GM21423 (cell line): ENCODE data around the gene KDM5C.
A peak's percentile ranks its signal among the peaks of the same experiment; 100 is the strongest.

Experiments used
- ATAC-seq: cut with Tn5 transposase; IDR thresholded peaks from one replicate; pipeline ENCODE4 v1.9.1; 2021; ENCODE audit warnings: mild to moderate bottlenecking, moderate library complexity; ENCODE audit not compliant: unreplicated experiment

KDM5C gene

GRCh38 chrX:53251307-53251706 is 26.3 kb upstream of the KDM5C start:
- ATAC-seq, result no peak

GRCh38 chrX:53250556-53250955 is 25.5 kb upstream of the KDM5C start:
- no peak for ATAC-seq

GRCh38 chrX:53249408-53250042 is 24.5 kb upstream of the KDM5C start:
- no peak for ATAC-seq

GRCh38 chrX:53247928-53248327 is 22.9 kb upstream of the KDM5C start:
- ATAC-seq, result no peak

- ATAC-seq, result no peak
Measured at GRCh38 chrX:53246231-53246630, 21.2 kb upstream of the KDM5C start.

- no peak for ATAC-seq
Measured at GRCh38 chrX:53244610-53245009, 19.6 kb upstream of the KDM5C start.

- ATAC-seq, result no peak
Measured at GRCh38 chrX:53242310-53242709, 17.3 kb upstream of the KDM5C start.

GRCh38 chrX:53241558-53241957 is 16.6 kb upstream of the KDM5C start:
- ATAC-seq, result no peak

GRCh38 chrX:53239474-53239873 is 14.5 kb upstream of the KDM5C start:
- ATAC-seq, result no peak

GRCh38 chrX:53237056-53237455 is 12.0 kb upstream of the KDM5C start:
- no peak for ATAC-seq

- ATAC-seq, result no peak
Measured at GRCh38 chrX:53236025-53236679, 11.1 kb upstream of the KDM5C start.

- no peak for ATAC-seq
Measured at GRCh38 chrX:53235566-53235965, 10.6 kb upstream of the KDM5C start.

- no peak for ATAC-seq
Measured at GRCh38 chrX:53234484-53234883, 9.5 kb upstream of the KDM5C start.

- ATAC-seq, result no peak
Measured at GRCh38 chrX:53233536-53233935, 8.5 kb upstream of the KDM5C start.

GRCh38 chrX:53230116-53230515 is 5.1 kb upstream of the KDM5C start:
- ATAC-seq, result no peak

GRCh38 chrX:53227224-53227765 is 2.3 kb upstream of the KDM5C start:
- ATAC-seq, result no peak

GRCh38 chrX:53223955-53224859 is 800 bp downstream of the KDM5C start:
- ATAC-seq, result peak; percentile 4

GRCh38 chrX:53223068-53223693 is 1.8 kb downstream of the KDM5C start:
- ATAC-seq, result no peak

GRCh38 chrX:53211391-53211978 is 13.5 kb downstream of the KDM5C start:
- ATAC-seq, result no peak

GRCh38 chrX:53196678-53197077 is 28.3 kb downstream of the KDM5C start:
- ATAC-seq, result no peak

- no peak for ATAC-seq
Measured at GRCh38 chrX:53195401-53195800, 29.6 kb downstream of the KDM5C start.
